HG02840 (cell line): ENCODE data around the gene CGB3.
"Not testable (repeated sequence)": the region's sequence is repeated elsewhere in the genome, so short reads cannot be mapped to it uniquely, and the experiment has no call there.

ENCODE experiments used
- ATAC-seq: cut with Tn5 transposase; IDR thresholded peaks from one replicate; pipeline ENCODE4 v1.9.1; 2021; ENCODE audit warnings: mild to moderate bottlenecking, moderate library complexity, moderate number of reproducible peaks; ENCODE audit not compliant: unreplicated experiment, low FRiP score

CGB3 gene

GRCh38 chr19:49043548-49043947 lies 19.4 kb upstream of the CGB3 start, which contains the start of gene CGB5:
TSS of gene CGB5 (plus strand) at chr19:49043848. CDS start at chr19:49044210, 362 bp downstream.
- ATAC-seq, result not testable (repeated sequence)

GRCh38 chr19:49042666-49043065 lies 18.5 kb upstream of the CGB3 start:
- ATAC-seq, result not testable (repeated sequence)

- no peak for ATAC-seq
Measured at GRCh38 chr19:49042177-49042576, 18.0 kb upstream of the CGB3 start.

GRCh38 chr19:49039736-49040135 lies 15.6 kb upstream of the CGB3 start:
- ATAC-seq, result not testable (repeated sequence)

GRCh38 chr19:49038557-49039276 lies 14.6 kb upstream of the CGB3 start:
- not testable (repeated sequence) for ATAC-seq

- not testable (repeated sequence) for ATAC-seq
Measured at GRCh38 chr19:49038111-49038510, 14.0 kb upstream of the CGB3 start.

GRCh38 chr19:49036815-49037214 lies 12.7 kb upstream of the CGB3 start, which contains the start of gene CGB1:
TSS of gene CGB1 (minus strand) at chr19:49036895. CDS start at chr19:49036711, 184 bp downstream.
- ATAC-seq, result not testable (repeated sequence)

GRCh38 chr19:49031642-49032301 lies 7.6 kb upstream of the CGB3 start, which contains the start of gene CGB2:
TSS of gene CGB2 (plus strand) at chr19:49031890. CDS start at chr19:49032096, 206 bp downstream.
- not testable (repeated sequence) for ATAC-seq

- not testable (repeated sequence) for ATAC-seq
Measured at GRCh38 chr19:49030323-49030722, 6.2 kb upstream of the CGB3 start.

GRCh38 chr19:49029749-49030148 lies 5.6 kb upstream of the CGB3 start:
- ATAC-seq, result not testable (repeated sequence)

GRCh38 chr19:49028686-49029085 lies 4.6 kb upstream of the CGB3 start:
- ATAC-seq, result not testable (repeated sequence)

GRCh38 chr19:49025599-49025998 lies 1.5 kb upstream of the CGB3 start:
- ATAC-seq, result not testable (repeated sequence)

GRCh38 chr19:49025088-49025487 lies 955 bp upstream of the CGB3 start:
- not testable (repeated sequence) for ATAC-seq

GRCh38 chr19:49022116-49022515 lies 2.0 kb downstream of the CGB3 start:
- ATAC-seq, result no peak

- ATAC-seq, result no peak
Measured at GRCh38 chr19:49020931-49021895, 2.9 kb downstream of the CGB3 start.

GRCh38 chr19:49020342-49020741 lies 3.8 kb downstream of the CGB3 start:
- no peak for ATAC-seq

GRCh38 chr19:49019242-49019932 lies 4.7 kb downstream of the CGB3 start:
- no peak for ATAC-seq

GRCh38 chr19:49018388-49019241 lies 5.5 kb downstream of the CGB3 start:
- not testable (repeated sequence) for ATAC-seq
